CD4-positive, CD25-positive, alpha-beta regulatory T cell (primary cell): ENCODE measurements around the gene RASAL1. TPM values are rescaled to one million over a fixed set of nuclear protein-coding genes. Genes with fewer than 3 reads are reported as not detected.
A peak's percentile ranks its signal among the peaks of the same experiment; 100 is the strongest.

Experiments
- ATAC-seq, 2 donors: fragments of 150-1000 bp; cut with Tn5 transposase; one replicate each; pipeline ENCODE4 v1.10.0; 2021; ENCODE audit warnings: low read depth in 2 of 2, moderate number of reproducible peaks in 2 of 2, moderate library complexity in 1 of 2
- DNase-seq, 3 donors: peaks; one replicate each; pipeline versions ENCODE4 v3.0.0 to v3.0.0-alpha.2; 2012 to 2022; ENCODE audit warnings: mixed read lengths in 1 of 3
- H3K27ac ChIP-seq: one replicate; pipeline ENCODE4 v1.7.0; 2013; ENCODE audit warnings: mild to moderate bottlenecking, low read length; ENCODE audit not compliant: insufficient read depth, poor library complexity, severe bottlenecking
- H3K27me3 ChIP-seq: one replicate; pipeline ENCODE4 v1.7.0; 2013; ENCODE audit warnings: low read length; ENCODE audit not compliant: control insufficient read depth, insufficient read depth
- H3K36me3 ChIP-seq: one replicate; pipeline ENCODE4 v1.7.0; 2013; ENCODE audit warnings: mild to moderate bottlenecking, low read length, moderate library complexity; ENCODE audit not compliant: control insufficient read depth, insufficient read depth
- H3K4me1 ChIP-seq: 2 replicates; pipeline ENCODE4 v1.7.0; 2013; ENCODE audit warnings: mild to moderate bottlenecking, low read length; ENCODE audit not compliant: insufficient read depth, control insufficient read depth, poor library complexity, severe bottlenecking
- H3K4me3 ChIP-seq: one replicate; pipeline ENCODE4 v1.7.0; 2013; ENCODE audit warnings: low read depth, mild to moderate bottlenecking, low read length, moderate library complexity
- H3K9me3 ChIP-seq, 2 experiments: 1 replicate in 1 of 2; 2 replicates in 1 of 2; pipeline ENCODE4 v1.7.0; 2013; ENCODE audit warnings: low read length in 2 of 2, mild to moderate bottlenecking in 1 of 2, moderate library complexity in 1 of 2; ENCODE audit not compliant: control insufficient read depth in 2 of 2
- H3K27ac Mint-ChIP-seq, 3 donors: one replicate each; pipeline ENCODE4 v1.8.0; 2020 to 2022; ENCODE audit warnings: mild to moderate bottlenecking in 3 of 3, mixed read lengths in 3 of 3, moderate library complexity in 2 of 3
- H3K27me3 Mint-ChIP-seq: one replicate; pipeline ENCODE4 v1.8.0; 2022; ENCODE audit warnings: mild to moderate bottlenecking, mixed read lengths
- H3K36me3 Mint-ChIP-seq: one replicate; pipeline ENCODE4 v1.8.0; 2020; ENCODE audit warnings: mixed read lengths
- H3K4me1 Mint-ChIP-seq, 4 donors: one replicate each; pipeline ENCODE4 v1.8.0; 2020 to 2022; ENCODE audit warnings: mixed read lengths in 4 of 4, mild to moderate bottlenecking in 1 of 4
- H3K4me3 Mint-ChIP-seq, 4 donors: one replicate each; pipeline ENCODE4 v1.8.0; 2020 to 2022; ENCODE audit warnings: mild to moderate bottlenecking in 4 of 4, mixed read lengths in 4 of 4, moderate library complexity in 3 of 4
- H3K9me3 Mint-ChIP-seq, 7 donors: one replicate each; pipeline ENCODE4 v1.8.0; 2020 to 2022; ENCODE audit warnings: mixed read lengths in 7 of 7, mild to moderate bottlenecking in 3 of 7, moderate library complexity in 2 of 7
- polyA plus RNA-seq, 4 donors: library from polyadenylated mRNA; unstranded; fragments of 300-500 nt; fragmentation: Illumina TruSeq; gene quantifications; one replicate each; pipeline ENCODE4 v1.2.3, GENCODE V29; 2021
- total RNA-seq: library from RNA; stranded (reverse); gene quantifications from one replicate; pipeline ENCODE4 v1.2.3, GENCODE V29; 2022

RASAL1 gene
- total and polyA plus RNA-seq, 5 donors from 2014 or later, result 0.42 to 0.79 (median 0.73) TPM; not detected in 2

DNA sequence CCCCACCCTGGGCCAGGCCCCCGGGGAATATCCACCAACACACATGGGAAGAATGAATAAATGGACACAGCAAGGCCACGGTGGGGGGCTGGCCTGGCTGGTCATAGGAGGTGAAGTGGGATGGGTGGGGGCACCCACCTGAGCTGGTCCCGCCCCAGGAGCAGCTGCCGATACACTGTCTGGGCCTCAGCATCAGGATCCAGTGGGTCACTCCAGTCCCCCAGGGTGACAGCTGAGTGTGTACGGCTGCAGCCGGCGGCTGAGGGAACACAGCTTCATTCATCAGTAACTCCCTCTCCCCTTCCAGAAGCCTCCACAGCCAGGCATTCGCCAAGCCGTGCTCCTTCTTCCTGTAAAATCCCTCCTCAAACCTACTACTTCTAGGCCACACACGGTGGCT is 33.8 kb downstream of the RASAL1 start:
- Mint-ChIP-seq H3K27me3 (no peaks in the 10 kb centered on the region), H3K4me3 (no peak overlapping the region), H3K4me1 (peaks cover 0 to 36% (median 5%) of the 10 kb centered on the region in 4 donors), H3K27ac (peak overlapping the region in 2 of 3 donors; percentile 7 to 26), H3K9me3 (peaks cover 0 to 1% (median 0%) of the 10 kb centered on the region in 7 donors), H3K36me3 (no peaks in the 10 kb centered on the region)
- Histone ChIP-seq H3K4me1 (peaks cover 7% of the 10 kb centered on the region), H3K27me3 (no peaks in the 10 kb centered on the region), H3K36me3 (no peaks in the 10 kb centered on the region), H3K9me3 (no peaks in the 10 kb centered on the region), H3K27ac (no peak overlapping the region), H3K4me3 (no peak overlapping the region)
- ATAC-seq, result no peak
- DNase-seq, result no peak

DNA sequence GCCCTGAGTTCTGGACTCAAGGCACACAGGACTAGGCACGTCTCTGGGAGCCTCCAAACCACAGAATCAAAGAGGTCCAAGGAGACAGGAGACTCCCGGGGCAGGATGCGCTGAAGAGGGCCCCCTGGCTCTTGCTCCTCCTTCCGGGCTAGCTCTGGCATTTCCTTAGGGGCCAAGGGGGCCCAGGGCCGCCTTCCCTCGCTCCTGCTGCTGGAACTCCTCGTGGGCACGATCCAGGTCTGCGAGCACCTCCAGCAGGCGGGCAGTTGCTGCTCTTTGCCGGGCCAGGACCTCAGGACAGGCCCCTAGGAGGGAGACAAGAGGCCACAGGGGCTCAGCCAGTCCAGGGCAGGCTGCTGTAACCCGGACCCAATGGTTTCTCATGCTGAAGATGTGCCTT is 35.8 kb downstream of the RASAL1 start:
- Histone ChIP-seq H3K4me1 (peaks cover 7% of the 10 kb centered on the region), H3K36me3 (no peaks in the 10 kb centered on the region), H3K4me3 (no peak overlapping the region), H3K27me3 (no peaks in the 10 kb centered on the region), H3K9me3 (no peaks in the 10 kb centered on the region), H3K27ac (no peak overlapping the region)
- ATAC-seq (no peak), DNase-seq (no peak)
- Mint-ChIP-seq H3K36me3 (no peaks in the 10 kb centered on the region), H3K27me3 (no peaks in the 10 kb centered on the region), H3K4me3 (no peak overlapping the region), H3K4me1 (peaks cover 0 to 37% (median 5%) of the 10 kb centered on the region in 4 donors), H3K27ac (peak overlapping the region in 1 of 3 donors; percentile 46), H3K9me3 (peaks cover 0 to 1% (median 0%) of the 10 kb centered on the region in 7 donors)

DNA sequence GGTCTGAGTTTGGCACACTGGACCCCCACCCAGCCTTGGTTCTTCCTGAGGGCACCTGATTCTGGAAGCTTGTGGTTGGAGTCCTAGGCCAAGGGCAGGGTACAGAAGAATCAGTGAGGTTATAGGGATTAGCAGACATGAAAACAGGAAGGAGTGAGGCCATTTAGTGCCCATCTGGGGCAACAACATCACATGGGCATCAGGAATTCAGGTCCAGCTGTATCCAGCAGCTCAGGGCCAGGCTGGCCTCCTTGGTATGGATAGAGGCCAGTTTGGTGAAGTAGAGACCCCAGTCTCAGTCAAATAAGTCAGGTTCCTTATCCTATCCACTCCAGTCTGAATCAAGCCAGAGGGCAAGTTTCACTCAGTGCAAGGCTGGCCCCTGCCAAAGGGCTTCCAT is 36.2 kb downstream of the RASAL1 start:
- Histone ChIP-seq H3K4me1 (peaks cover 7% of the 10 kb centered on the region), H3K27me3 (no peaks in the 10 kb centered on the region), H3K4me3 (no peak overlapping the region), H3K36me3 (no peaks in the 10 kb centered on the region), H3K27ac (no peak overlapping the region), H3K9me3 (no peaks in the 10 kb centered on the region)
- peaks cover 0 to 34% (median 5%) of the 10 kb centered on the region in 4 donors for H3K4me1 Mint-ChIP-seq
- no peaks in the 10 kb centered on the region for H3K36me3 Mint-ChIP-seq
- peak overlapping the region in 1 of 3 donors; percentile 55 for H3K27ac Mint-ChIP-seq
- H3K9me3 Mint-ChIP-seq, result peaks cover 0 to 1% (median 0%) of the 10 kb centered on the region in 7 donors
- no peak overlapping the region for H3K4me3 Mint-ChIP-seq
- H3K27me3 Mint-ChIP-seq, result no peaks in the 10 kb centered on the region
- ATAC-seq (no peak), DNase-seq (no peak)

DNA sequence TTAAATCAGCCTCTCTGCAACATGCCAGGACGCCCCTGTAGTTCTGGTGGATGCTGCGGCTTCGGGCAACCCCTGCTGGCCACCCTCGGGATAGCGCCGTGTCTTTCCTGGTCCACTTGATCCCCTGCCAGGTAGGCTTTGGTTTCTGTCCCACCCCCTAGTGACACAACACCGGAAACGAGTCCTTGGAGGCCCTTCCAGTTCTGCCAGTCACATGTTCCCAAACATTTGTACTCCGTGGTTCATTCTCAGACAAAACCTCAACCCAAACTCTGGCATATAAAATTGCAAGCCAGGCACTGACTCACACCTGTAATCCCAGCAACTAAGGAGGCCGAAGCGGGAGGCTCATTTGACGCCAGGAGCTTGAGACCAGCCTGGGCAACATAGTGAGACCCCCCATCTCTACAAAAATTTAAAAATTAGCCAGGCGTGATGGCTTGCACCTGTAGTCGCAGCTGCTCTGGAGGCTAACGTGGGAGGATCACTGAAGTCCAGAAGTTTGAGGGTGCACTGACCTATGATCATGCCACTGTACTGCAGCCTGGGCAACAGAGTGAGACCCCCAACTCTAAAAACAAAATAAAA is 37.0 kb downstream of the RASAL1 start:
- no peak overlapping the region for H3K4me3 ChIP-seq
- Mint-ChIP-seq H3K4me3 (no peak overlapping the region), H3K27me3 (no peaks in the 10 kb centered on the region), H3K36me3 (no peaks in the 10 kb centered on the region), H3K4me1 (peaks cover 0 to 30% (median 5%) of the 10 kb centered on the region in 4 donors), H3K9me3 (peaks cover 0 to 1% (median 0%) of the 10 kb centered on the region in 7 donors), H3K27ac (peak overlapping the region; percentile 38 to 66 (median 60))
- DNase-seq (peak; percentile 40 to 61 (median 60)), ATAC-seq (peak; percentile 55 to 65)
- no peak overlapping the region for H3K27ac ChIP-seq
- H3K9me3 ChIP-seq, result no peaks in the 10 kb centered on the region
- no peaks in the 10 kb centered on the region for H3K36me3 ChIP-seq
- peaks cover 4% of the 10 kb centered on the region for H3K4me1 ChIP-seq
- no peaks in the 10 kb centered on the region for H3K27me3 ChIP-seq

DNA sequence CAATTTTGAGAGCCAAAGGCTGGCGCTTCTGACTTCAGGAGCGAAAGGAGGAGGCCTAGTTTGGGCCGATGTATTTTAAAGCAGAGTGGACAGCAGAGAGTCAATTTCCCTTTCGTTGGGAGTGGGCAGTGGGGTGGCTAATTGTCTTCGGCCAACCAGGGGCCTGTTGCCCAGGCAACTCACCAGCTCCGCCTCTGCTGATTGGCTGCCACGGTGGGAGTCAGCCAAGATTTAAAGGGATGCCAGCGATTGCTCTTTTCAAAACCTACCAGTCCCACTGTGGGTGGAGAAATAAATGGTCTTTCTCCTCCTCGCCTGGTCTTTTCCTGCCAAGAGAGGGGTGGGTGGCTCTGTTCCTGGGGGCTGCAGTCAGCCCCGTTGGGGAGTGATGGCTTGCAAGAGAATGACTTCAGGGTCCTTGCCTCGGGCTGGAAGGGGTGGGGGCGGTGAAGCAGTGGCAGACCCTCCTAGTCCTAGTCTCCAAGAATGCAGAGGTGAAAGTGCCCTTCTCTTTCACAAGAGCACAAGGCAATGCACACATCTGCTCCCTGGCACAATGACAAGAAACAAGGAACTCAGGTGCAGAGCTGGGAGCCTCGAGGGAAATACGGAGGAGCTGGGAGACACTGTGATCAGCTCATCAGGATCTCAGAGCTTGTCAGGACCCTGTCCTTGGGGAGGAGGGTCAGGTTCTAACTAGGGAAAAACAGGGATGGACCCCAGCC is 37.7 kb downstream of the RASAL1 start:
- Mint-ChIP-seq H3K4me1 (peaks cover 0 to 30% (median 5%) of the 10 kb centered on the region in 4 donors), H3K9me3 (peaks cover 0 to 1% (median 0%) of the 10 kb centered on the region in 7 donors), H3K36me3 (no peaks in the 10 kb centered on the region), H3K27ac (peak overlapping the region; percentile 60 to 85 (median 66)), H3K27me3 (no peaks in the 10 kb centered on the region), H3K4me3 (no peak overlapping the region)
- H3K4me3 ChIP-seq, result no peak overlapping the region
- H3K27me3 ChIP-seq, result no peaks in the 10 kb centered on the region
- no peak overlapping the region for H3K27ac ChIP-seq
- H3K9me3 ChIP-seq, result no peaks in the 10 kb centered on the region
- DNase-seq (no peak), ATAC-seq (no peak)
- no peaks in the 10 kb centered on the region for H3K36me3 ChIP-seq
- H3K4me1 ChIP-seq, result peaks cover 3% of the 10 kb centered on the region

DNA sequence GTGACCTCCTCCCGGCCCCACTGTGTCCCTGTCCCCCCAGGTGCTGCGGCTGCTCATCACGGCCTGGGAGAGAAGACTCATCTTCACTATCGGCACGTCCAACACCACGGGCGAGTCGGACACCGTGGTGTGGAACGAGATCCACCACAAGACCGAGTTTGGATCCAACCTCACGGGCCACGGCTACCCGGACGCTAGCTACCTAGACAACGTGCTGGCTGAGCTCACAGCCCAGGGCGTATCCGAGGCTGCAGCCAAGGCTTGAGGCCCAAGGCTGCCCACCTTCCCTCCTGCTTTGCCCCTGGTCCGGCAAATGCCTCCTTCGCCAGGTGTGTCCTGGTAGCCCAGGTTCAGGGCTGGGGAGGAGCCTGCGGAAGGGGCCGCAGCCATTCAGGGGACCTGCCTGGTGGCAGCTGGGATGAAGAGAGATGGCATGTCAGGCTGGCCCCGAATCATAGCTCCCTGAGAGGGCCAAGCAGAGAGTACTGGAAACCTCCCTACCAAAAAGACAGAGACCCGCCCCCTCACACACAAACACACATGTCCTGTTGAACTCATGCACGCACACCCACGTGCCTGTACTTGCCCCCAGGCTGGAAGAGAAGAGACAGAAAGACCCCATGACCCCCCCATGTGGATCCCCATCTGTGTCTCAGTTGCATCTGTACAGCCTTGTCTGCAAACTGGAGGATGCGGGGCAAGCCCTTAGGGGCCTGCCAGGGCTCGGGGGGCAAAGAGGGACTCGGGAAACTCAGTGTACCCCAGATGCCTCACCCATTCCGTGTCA is 38.7 kb downstream of the RASAL1 start:
- Histone ChIP-seq H3K4me3 (no peak overlapping the region), H3K27ac (no peak overlapping the region), H3K4me1 (peaks cover 8% of the 10 kb centered on the region), H3K36me3 (no peaks in the 10 kb centered on the region), H3K9me3 (no peaks in the 10 kb centered on the region), H3K27me3 (no peaks in the 10 kb centered on the region)
- Mint-ChIP-seq H3K4me3 (no peak overlapping the region), H3K4me1 (peaks cover 0 to 37% (median 11%) of the 10 kb centered on the region in 4 donors), H3K9me3 (peaks cover 0 to 1% (median 0%) of the 10 kb centered on the region in 7 donors), H3K36me3 (peaks cover 2% of the 10 kb centered on the region), H3K27ac (no peak overlapping the region), H3K27me3 (no peaks in the 10 kb centered on the region)
- no peak for DNase-seq
- ATAC-seq, result no peak

DNA sequence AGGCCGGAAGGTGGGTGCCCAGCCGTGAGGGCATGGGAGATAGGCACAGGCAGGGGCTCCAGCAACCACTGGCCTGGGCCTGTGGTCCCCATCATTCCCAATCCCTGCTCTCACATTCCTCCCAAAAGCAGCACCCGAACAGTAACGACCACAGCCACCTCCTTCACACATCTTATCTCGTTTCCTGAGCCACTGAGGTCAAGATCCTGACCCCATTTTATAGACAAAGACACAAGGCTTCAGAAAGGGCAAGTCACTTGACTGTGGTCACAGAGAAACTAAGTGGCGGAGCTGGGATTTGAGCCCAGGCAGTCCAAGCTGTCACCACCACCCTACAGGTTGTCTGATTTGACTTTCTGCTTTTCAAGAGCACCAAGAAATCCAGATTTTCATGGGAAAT is 40.2 kb downstream of the RASAL1 start:
- Histone ChIP-seq H3K27me3 (no peaks in the 10 kb centered on the region), H3K4me1 (peaks cover 22% of the 10 kb centered on the region), H3K36me3 (no peaks in the 10 kb centered on the region), H3K9me3 (no peaks in the 10 kb centered on the region), H3K4me3 (no peak overlapping the region), H3K27ac (no peak overlapping the region)
- Mint-ChIP-seq H3K36me3 (peaks cover 11% of the 10 kb centered on the region), H3K27ac (no peak overlapping the region), H3K4me1 (peaks cover 0 to 51% (median 24%) of the 10 kb centered on the region in 4 donors), H3K27me3 (no peaks in the 10 kb centered on the region), H3K9me3 (peaks cover 0 to 1% (median 0%) of the 10 kb centered on the region in 7 donors), H3K4me3 (no peak overlapping the region)
- DNase-seq (no peak), ATAC-seq (no peak)
